DOHH2 (cell line): ENCODE measurements around the gene TSHZ1.

Experiments
- CTCF ChIP-seq: fragments of 200-600 bp; sonication (generic); IDR thresholded peaks from one replicate; pipeline ENCODE4 v1.5.1; 2014; ENCODE audit warnings: antibody characterized with exemption, mild to moderate bottlenecking, low read depth, low read length; ENCODE audit not compliant: poor library complexity, severe bottlenecking
- EZH2phosphoT487 ChIP-seq: fragments of 200-600 bp; sonication (generic); IDR thresholded peaks from 2 replicates; pipeline ENCODE4 v1.6.1; 2017; ENCODE audit warnings: borderline replicate concordance, mild to moderate bottlenecking, antibody characterized with exemption, low read length, moderate library complexity, mixed read lengths

GRCh38 chr18:75162467-75162866 lies 48.1 kb upstream of the TSHZ1 start:
- no peak for TF ChIP-seq CTCF
- TF ChIP-seq EZH2phosphoT487 = no peak
